ENCODE data around the gene SRPRA.
A peak's percentile ranks its signal among the peaks of the same experiment; 100 is the strongest.
"Not testable (repeated sequence)": the region's sequence is repeated elsewhere in the genome, so short reads cannot be mapped to it uniquely, and the experiment has no call there.

Gene SRPRA, protein sequence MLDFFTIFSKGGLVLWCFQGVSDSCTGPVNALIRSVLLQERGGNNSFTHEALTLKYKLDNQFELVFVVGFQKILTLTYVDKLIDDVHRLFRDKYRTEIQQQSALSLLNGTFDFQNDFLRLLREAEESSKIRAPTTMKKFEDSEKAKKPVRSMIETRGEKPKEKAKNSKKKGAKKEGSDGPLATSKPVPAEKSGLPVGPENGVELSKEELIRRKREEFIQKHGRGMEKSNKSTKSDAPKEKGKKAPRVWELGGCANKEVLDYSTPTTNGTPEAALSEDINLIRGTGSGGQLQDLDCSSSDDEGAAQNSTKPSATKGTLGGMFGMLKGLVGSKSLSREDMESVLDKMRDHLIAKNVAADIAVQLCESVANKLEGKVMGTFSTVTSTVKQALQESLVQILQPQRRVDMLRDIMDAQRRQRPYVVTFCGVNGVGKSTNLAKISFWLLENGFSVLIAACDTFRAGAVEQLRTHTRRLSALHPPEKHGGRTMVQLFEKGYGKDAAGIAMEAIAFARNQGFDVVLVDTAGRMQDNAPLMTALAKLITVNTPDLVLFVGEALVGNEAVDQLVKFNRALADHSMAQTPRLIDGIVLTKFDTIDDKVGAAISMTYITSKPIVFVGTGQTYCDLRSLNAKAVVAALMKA

DNA sequence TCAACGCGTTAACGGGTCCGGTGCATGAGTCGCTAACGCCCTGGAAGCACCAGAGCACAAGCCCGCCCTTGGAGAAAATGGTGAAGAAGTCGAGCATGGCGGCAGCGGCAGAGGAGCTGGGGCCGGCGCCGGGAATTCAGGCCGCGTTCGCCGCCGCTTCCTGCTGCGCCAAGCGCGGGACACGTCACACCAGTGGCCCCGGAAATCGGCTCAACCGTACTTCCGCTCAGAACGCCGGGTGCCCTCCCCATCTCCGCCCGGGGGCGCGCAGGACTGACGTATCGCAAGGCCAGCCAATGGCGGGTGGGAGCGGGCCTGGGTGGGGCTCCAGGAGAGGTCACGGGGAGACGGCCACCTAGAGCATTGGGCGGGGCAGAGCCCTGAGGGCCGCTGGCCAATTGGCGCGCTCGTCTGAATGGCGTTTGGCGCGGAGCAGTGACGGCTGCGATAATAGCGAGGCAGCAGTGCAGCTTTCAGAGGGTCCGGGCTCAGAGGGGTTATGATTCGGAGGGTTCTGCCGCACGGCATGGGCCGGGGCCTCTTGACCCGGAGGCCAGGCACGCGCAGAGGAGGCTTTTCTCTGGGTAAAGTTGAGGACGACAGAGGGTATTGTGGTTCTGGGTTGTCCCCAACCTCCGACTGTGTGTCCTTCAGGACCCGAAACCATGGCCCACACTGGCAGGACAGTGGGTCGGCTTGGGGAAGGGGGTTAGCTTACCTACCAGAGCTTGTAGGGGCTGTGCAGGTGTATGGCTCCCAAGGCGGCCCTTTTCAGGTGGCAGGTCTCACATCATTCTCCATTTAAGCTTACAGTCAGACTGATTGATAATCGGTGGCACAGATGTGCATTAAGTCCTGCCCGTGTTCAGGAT lies at the start of gene SRPRA, which contains the start of gene FOXRED1:
SRPRA (minus strand) TSS at position 188 of the 872 bp plus-strand sequence; CDS start at position 97, 91 bp downstream.
FOXRED1 (plus strand) TSS at position 447 of the 872 bp plus-strand sequence; CDS start at position 500, 53 bp downstream.
- peak; percentile 100 for DNase-seq

DNA sequence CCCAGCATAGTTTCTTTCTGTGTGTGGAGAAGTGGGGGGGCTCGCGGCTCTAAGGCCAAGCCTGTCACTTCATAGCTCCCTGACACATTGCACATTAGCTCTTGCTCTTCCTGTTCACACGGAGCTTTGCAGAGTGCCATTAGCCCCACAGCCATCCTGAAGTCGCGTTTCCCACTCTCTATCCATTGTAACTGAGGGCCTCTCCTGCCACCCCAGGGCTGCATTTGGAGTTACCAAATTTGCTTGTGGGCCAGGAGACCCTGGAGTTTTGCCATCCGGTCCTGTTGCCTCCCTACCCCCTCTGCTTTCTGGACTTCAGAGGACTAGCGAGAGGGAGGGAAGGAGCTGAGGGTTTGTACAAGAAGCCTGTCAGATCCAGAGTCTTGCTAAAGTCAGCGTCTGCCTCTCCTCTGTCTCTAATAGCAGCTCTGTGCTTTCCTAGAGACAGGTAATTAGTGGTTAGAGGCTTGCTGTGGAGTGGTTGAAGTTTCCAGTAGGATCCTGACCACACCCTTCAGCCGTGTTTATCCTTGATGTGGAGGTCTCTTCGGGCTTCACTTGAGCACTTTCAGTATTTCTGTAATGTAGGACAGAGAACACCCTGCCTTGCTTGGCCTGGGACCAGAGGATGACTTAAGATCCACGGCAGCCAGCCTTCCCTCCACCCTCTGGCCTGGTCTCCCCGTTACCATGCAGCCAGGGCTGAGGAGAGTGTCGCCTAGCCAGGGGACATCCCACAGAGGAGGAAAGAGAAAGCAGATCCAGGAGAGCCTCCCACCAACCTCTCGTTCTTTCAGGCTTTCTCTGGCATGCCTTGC lies 49.3 kb upstream of the SRPRA start:
- no peak for DNase-seq

DNA sequence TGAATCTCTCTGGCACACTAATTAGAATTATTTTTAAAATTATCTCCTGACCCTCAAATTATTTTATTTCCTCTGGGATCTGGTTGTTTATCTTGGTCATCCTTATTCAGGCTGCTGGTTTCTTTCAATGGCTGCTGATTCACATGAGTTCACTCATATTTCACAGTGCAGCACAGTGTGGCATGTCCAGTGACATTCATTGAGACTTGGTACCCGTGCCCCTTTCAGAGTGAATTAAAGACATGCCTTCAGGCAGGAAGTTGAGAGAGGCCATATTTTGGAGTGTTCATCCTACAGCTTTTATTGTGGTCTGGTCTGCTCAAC lies 48.7 kb upstream of the SRPRA start:
- no peak for DNase-seq

DNA sequence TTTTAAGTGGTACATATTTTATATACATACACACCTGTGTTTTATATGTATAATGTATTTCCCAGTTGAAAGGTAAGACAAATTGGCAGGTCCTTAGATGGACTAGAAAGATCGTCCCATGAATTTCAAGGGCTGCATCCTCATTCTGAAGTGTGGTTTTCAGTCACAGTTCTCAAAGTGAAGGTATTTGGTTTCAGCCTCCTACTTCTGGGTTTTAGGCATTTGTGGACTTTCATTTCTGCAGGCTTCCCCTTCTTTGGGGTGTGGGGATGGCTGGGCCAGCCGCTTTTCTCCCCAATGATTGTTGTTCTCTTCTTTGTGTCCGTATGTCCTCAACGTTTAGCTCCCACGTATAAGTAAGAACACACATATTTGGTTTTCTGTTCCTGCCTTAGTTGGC lies 45.1 kb upstream of the SRPRA start:
- no peak for DNase-seq

DNA sequence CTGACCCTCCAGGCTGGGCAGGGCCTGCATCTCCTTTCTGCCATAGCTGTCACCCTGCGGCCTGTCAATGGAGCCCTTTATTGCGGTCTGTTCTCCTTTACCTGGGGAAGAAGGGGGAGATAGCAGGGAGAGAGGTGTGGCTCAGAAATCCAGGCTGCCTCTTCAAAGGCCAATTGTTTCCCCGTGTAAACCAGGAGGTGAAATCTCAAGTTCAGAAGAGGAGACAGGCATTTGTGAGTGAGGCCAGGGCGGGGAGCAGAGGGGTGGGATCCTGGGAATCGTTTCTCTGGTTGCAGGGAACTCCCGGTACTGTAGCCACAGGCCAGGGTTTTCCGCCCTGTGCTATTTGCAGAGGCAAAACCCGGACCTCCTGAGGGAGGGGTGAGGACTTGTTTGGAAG lies 44.3 kb upstream of the SRPRA start:
- no peak for DNase-seq

DNA sequence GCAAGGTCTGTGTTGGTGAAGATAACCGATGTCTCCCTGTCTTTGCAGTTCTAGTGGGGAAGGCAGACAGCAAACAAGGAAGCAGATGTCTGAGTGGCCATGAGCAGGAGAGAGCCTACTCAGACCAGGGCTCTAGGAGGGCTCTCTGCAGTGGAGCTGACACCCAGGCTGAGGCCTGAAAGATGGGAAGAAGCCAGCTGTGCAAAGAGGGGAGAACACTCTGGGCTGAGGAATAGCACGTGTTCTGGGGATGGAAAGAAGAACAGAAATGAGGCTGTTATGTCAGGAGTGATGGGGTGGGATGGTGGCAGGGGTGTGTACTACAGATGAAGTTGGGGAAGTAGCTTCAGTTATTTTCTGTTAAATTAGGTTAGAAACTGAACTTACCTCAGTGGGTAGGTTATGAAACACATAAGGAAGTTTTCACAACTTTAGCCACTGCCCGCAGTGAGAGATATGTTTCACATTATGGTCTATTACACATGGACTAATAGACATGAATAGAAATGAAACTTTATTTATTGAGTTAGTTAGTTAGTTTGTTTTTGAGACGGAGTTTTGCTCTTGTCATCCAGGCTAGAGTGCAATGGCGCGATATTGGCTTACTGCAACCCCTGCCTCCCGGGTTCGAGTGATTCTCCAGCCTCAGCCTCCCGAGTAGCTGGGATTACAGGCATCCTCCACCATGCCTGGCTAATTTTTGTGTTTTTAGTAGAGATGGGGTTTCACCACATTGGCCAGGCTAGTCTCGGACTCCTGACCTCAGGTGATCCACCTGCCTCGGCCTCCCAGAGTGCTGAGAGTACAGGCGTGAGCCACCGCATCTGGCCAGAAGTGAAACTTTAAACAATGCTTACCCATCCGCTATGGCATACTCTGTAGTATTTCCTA lies 43.0 kb upstream of the SRPRA start:
- no peak for DNase-seq

DNA sequence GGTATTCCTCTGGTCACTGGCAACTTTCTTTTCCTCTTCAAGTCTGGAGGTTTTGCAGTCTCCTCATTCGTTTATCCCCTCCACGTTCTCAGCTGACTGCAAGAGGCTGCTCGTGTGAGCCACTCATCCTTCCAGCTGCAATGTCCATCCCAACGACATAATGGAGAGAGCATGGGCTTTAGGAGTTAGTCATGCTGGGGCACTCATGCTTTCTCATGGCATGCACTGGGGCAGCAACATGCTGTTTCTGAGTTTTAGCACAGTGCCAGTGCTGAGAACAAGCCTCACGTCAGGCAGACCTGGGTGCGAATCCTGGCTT lies 42.3 kb upstream of the SRPRA start:
- no peak for DNase-seq

DNA sequence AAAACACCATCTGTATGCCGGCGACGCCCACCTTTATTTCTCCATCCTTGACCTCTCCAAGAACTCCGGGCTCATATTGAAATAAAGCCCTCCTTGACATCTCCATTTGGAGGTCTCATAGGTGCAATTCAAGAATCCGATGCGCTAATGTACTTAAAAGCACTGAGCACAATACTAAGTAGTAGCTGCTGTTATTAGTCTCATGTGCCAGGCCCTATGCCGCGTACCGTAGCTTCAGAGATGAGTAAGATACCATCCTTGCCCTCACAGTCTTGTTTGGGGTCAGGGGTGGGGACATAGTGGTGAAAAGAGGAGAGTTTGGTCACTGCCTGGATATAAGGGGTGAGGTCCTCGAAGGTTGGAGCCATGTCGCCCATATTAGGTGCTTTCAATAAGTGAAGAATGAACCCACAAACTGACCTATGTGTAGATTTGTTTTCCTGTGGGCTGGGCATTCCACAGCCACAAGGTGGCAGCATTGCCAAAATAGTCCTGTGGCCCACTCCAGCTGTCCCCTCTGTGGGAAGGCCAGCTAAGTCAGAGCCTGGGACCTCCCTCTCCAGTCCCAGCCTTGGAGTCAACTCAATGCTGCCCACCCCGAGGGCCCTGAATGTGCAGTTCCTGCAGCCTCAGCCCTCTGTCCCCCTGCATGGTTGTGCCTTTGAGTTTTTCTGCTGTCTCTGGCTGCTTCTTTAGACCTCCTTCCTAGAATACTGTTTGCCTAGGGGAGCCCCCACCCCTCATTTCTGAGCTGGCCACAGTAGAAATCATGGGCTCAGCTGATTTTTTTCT lies 41.7 kb upstream of the SRPRA start:
- DNase-seq = peak; percentile 66

DNA sequence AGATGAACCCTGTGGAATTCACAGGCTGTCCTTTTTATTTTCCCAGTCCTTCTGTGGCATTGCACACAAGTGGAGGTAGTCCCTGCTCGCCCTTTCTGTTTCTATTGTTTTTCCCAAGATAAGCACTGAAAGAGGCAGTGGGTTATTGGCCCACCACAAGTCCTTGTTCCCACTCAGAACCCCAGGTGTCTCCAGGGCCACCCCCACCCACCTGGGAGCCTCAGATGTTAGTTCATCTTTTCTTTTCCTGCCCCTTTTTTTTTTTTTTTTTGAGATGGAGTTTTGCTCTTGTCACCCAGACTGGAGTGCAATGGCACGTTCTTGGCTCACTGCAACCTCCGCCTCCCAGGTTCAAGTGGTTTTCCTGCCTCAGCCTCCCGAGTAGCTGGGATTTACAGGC lies 40.1 kb upstream of the SRPRA start:
- DNase-seq = not testable (repeated sequence)

DNA sequence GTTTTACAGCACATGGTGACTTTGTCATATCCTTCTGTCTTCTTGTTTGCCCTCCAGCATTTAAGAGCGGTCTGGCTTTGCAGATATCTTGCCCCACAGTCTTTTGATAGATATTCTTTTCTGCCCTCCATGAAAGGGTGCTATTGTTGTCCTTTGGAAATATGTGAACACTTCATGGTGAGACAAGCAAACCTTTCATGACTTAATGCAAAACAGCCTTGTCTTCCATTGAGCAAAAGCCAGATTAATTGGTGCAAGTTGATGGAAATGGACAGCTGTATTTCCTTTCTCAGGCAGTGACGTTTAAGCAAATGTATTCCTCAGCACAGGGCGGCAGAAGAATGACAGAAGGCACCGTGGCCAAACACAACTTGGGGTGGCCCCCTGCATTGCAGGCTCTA lies 39.6 kb upstream of the SRPRA start:
- DNase-seq = no peak

DNA sequence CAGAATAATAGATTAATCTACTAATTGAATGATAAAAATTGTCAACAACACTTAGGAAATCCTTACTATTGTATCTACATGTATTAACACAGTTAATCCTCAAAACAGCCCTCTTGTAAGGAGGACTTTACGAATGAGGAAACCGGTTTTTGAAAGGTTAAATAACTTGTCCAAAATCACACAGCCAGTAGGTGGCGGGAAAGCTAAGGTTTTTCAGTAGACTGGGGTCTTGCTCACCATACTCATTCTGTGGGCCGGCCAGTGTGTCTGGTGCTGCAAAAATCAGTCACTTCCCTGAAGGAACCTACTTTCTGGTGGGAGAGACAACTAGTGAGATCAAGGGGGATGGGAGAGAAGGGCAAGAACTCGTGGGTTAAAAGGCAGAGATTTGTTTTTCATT lies 39.0 kb upstream of the SRPRA start:
- no peak for DNase-seq

DNA sequence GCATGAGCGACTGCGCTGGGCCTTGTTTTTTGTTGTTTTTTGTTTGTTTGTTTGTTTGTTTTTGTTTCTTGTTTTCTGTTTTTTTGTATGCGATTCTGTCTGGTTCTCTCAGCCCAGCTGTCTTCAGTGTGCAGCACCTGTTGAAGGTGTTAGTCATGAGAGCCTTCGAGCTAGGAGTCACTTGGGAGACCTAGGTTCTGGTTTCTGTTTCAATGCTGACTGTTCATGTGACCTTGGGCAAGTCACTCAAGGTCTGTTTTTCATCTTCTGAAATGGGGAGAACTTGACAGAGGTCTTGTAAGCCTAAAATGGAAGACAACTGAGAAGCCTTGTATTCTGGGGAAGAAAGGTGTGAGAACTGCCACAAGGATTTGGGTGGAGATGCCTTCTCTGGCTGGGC lies 37.0 kb upstream of the SRPRA start:
- DNase-seq = no peak

DNA sequence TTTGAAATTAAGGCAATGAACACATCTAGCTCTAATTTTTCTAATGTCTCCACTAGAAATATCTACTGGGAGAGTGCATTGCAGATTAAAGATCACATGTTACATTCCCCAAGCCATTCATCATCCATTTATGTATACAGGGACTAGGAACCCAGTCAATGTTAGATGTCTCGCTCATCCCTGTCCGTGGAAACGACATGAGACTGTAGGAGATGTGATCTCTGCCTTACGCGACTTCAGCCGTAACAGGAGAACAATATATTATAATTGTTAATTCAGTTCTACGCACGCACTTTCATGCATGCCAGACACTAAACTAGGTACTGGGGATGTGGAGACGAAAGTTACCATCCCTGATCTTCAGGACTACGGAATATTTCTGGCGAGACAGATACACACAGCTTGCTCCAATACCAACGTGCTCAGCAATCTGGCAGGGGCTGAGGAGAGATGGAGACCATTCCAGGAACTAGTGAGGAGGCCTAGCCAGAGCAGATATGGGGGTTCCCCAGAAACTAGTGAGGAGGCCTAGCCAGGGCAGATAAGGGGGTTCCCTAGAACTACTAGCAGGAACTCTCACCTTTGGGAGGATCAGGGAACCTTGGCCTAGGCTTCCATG lies 35.9 kb upstream of the SRPRA start:
- no peak for DNase-seq

DNA sequence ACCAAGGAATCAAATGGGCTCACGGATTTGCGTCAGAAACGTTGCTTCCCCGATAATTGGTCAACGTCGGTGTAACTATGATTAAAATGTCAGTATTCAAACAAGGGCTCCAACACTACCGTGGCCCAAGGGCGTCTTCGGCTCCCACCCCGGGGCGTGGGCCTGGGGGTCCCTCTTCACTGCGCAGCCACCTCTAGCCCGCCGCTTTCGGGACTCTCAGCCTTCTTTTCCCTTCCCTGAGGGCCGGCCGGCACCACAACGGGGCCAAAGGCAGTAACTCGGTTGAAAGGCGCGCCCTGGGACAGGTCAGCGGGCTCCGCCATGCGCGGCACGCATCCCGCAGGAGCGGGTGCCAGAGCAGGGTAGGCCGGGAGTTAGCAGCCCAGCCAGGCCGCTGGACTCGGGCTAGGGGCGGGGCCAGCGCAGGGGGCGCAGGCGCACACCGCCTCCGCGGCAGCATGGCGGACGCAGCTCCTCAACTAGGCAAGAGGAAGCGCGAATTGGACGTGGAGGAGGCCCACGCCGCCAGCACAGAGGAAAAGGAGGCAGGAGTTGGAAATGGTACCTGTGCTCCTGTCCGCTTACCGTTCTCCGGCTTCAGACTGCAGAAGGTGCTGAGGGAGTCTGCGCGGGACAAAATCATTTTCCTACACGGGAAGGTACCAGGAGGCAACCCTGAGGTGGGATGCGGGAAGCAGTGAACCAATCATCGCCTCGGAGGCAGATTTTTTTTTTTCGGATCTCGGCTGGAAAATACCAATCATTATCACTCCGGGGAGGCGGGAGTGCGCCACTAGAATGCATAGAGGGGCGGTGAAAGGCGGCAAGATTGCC lies 35.1 kb upstream of the SRPRA start, which contains the start of gene DCPS:
DCPS (plus strand) TSS at position 438 of the 834 bp plus-strand sequence; CDS start at position 459, 21 bp downstream.
- DNase-seq = peak; percentile 89

DNA sequence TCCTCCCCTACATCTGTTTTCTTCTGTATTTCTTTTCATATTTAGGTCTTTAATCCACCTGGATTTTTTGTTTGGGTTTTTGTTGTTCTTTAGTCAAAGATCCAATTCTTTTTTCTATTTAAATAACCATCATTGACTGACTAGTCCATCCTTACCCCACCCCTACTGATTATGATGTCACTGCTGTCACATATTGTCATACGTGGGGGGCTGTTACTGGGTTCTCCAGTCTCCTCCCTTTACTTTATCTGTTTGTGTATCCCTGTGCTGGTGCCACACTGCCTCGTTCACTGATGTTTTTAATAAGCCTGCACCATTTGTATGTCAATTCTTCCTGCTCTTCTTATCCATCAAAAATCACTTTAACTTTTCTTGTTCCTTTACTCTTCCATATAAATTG lies 28.3 kb upstream of the SRPRA start:
- DNase-seq = no peak

DNA sequence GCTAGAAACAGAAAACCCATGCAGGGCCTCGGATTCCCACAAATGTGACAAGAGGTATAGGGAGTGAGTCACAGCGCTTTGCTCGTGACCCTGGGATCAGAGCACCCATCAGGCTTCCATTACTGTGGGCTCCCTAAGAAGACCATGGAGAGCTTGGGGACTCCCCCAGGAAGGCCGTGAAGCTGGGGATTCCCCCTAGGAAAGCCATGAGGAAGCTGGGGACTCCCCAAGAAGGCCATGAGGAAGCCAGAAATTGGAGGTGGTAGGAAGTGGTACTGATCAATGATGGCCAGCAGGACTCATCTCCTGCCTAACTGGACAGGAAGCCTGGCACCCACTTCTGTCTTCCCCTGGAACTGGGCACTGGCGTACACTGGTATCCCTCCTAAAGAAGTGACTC lies 25.0 kb upstream of the SRPRA start:
- DNase-seq = no peak

DNA sequence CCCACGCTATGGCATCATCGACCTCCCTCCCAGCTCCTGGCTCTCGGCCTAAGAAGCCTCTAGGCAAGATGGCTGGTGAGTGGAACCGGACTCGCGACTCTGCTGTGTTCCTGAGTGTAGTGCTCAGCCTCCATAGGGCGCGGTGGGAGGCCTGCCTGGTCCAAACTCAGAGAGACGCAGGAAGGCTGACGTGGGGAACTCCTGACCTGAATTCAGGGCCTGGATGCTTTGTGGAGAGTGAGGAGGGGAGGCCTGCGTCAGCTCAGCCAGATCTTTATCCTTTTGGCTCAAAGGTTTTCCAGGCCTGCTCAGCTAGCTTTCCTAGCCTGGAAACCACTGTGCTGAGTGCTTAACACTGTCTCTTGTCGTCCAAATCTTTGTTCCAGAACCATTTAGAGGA lies 22.2 kb upstream of the SRPRA start:
- DNase-seq = no peak

DNA sequence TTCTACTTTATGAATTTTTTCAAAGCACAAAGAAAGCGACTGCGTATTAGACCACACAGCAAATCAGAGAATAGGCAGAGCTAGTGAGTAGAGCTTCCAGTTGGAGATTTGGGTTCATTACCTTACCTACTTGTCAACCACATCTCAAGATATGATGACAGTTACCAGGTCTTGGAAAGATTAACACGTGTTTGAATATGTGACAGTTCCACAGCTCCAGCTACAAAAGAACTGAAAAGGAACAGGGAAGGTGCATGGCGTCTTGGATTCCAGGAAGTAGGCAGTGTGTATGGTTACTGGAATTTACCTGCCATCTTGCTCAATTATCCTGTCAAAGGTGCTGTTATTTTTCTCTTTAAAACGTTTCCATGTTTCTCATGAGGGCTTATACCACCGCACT lies 19.5 kb upstream of the SRPRA start:
- no peak for DNase-seq

DNA sequence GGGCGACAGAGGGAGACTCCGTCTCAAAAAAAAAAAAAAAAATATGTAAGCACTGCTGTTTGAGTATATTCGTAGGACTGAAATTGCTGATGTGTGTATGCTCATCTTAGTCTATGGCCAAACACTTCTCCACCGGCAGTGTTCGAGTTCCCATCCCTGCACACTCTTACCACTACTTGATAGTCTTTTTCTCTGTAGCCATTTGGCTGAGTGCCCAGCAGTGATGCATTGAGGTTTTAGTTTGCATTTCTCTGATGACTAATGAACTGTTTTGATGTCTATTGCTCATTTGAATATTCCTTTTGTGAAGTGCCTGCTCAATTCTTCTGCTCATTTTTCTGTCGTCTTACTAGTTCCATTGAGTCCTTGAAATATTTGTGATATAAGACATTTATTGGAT lies 16.1 kb upstream of the SRPRA start:
- DNase-seq = peak; percentile 82
